ENCODE results near the gene SDHC.
"Not testable (repeated sequence)": the region's sequence is repeated elsewhere in the genome, so short reads cannot be mapped to it uniquely, and the experiment has no call there.

GRCh38 chr1:161409848-161410635, 95.9 kb downstream of the SDHC start:
- TF ChIP-seq CTCF (IDR thresholded peaks at IDR 0.05; ENCODE audit: poor library complexity); EZH2phosphoT487 (IDR thresholded peaks at IDR 0.05; ENCODE audit: low read depth, severe bottlenecking, unreplicated experiment); EZH2 (IDR thresholded peaks at IDR 0.05; ENCODE audit: borderline replicate concordance): not testable (repeated sequence)
